K562 (cell line): ENCODE measurements around the gene FOXN1. TPM values are rescaled to one million over a fixed set of nuclear protein-coding genes. Genes with fewer than 3 reads are reported as not detected.

Experiments used
- ATAC-seq: fragments of 200-7000 bp; cut with Tn5 transposase; 3 replicates; pipeline ENCODE4 v1.9.1; 2020; ENCODE audit warnings: moderate library complexity
- BruUV-seq: library from RNA; stranded (reverse); fragments of 400-500 nt; replicated peaks from 2 replicates; lab custom pipeline; 2021; lab: Mats Ljungman, UMichigan
- CTCF ChIA-PET: fragments of 300-600 bp; formaldehyde crosslinking; extraction: SDS; loops from one replicate; lab custom pipeline; 2021; ENCODE audit warnings: low intra/inter-chr PET ratio; lab: Yijun Ruan, JAX
- POLR2A ChIA-PET: fragments of 300-600, 350-650 bp; sonication (Branson Sonifier 250); formaldehyde crosslinking; extraction: SDS; loops from one replicate; lab custom pipeline; 2021; ENCODE audit warnings: antibody characterized with exemption, inconsistent platforms; lab: Yijun Ruan, JAX
- DNase-seq, 4 experiments: peaks; one replicate each; pipeline versions ENCODE4 v3.0.0 to v3.0.0-alpha.2; 2011 to 2018; ENCODE audit warnings: low spot score in 3 of 4, mixed read lengths in 3 of 4; ENCODE audit errors: extremely low read depth in 1 of 4
- FAIRE-seq: peaks from 2 replicates; lab custom pipeline; 2011; peaks lifted over from hg19 to GRCh38; lab: Jason Lieb, UNC
- H2AFZ ChIP-seq: 2 replicates; pipeline ENCODE4 v1.6.0; 2011; ENCODE audit warnings: low read depth, low read length, control low read depth, inconsistent platforms
- H3K27ac ChIP-seq: fragments of 200-600 bp; 3 replicates; pipeline ENCODE4 v1.8.0; 2011; ENCODE audit warnings: low read depth, mild to moderate bottlenecking, control low read depth, inconsistent platforms, low read length, moderate library complexity, mixed read lengths; ENCODE audit errors: extremely low read depth
- H3K27me3 ChIP-seq, 2 experiments: fragments of 300-600 bp in 1 of 2; 2 replicates in 1 of 2; 3 replicates in 1 of 2; pipeline versions ENCODE4 v1.6.0 to v1.8.0; 2011; ENCODE audit warnings: inconsistent platforms in 2 of 2, low read length in 2 of 2, mild to moderate bottlenecking in 1 of 2, mixed read lengths in 1 of 2, moderate library complexity in 1 of 2; ENCODE audit not compliant: control insufficient read depth in 2 of 2, insufficient read depth in 2 of 2
- H3K36me3 ChIP-seq: fragments of 300-600 bp; 3 replicates; pipeline ENCODE4 v1.8.0; 2011; ENCODE audit warnings: mild to moderate bottlenecking, low read length, inconsistent platforms; ENCODE audit not compliant: control insufficient read depth, insufficient read depth
- H3K4me1 ChIP-seq, 2 experiments: fragments of 200-600 bp in 1 of 2; replicated peaks in 1 of 2; 2 replicates in 1 of 2; 3 replicates in 1 of 2; pipeline versions ENCODE4 v1.5.1 to v1.8.0; 2011; ENCODE audit warnings: inconsistent platforms in 2 of 2, low read length in 2 of 2, mild to moderate bottlenecking in 1 of 2, mixed read lengths in 1 of 2, moderate library complexity in 1 of 2; ENCODE audit not compliant: control insufficient read depth in 2 of 2, insufficient read depth in 2 of 2
- H3K4me2 ChIP-seq: 2 replicates; pipeline ENCODE4 v1.6.1; 2011; ENCODE audit warnings: low read length, control low read depth, inconsistent platforms, mixed read lengths; ENCODE audit not compliant: insufficient read depth
- H3K4me3 ChIP-seq: fragments of 200-600 bp; sonication (generic), shearing (Covaris generic); 2 replicates; pipeline ENCODE4 v1.5.1; 2016; ENCODE audit warnings: control low read depth, inconsistent platforms
- H3K79me2 ChIP-seq: fragments of 200-600 bp; 3 replicates; pipeline ENCODE4 v1.8.0; 2011; ENCODE audit warnings: low read length, inconsistent platforms; ENCODE audit not compliant: control insufficient read depth, insufficient read depth
- H3K9ac ChIP-seq, 2 experiments: 2 replicates each; pipeline versions ENCODE4 v1.6.0 to v1.6.1; 2011; ENCODE audit warnings: low read depth in 2 of 2, low read length in 2 of 2, control low read depth in 1 of 2, inconsistent platforms in 1 of 2, mild to moderate bottlenecking in 1 of 2, mixed read lengths in 1 of 2; ENCODE audit not compliant: insufficient read depth in 1 of 2
- H3K9me1 ChIP-seq: one replicate; pipeline ENCODE4 v1.6.0; 2011; ENCODE audit warnings: inconsistent platforms, mild to moderate bottlenecking, low read length, moderate library complexity; ENCODE audit not compliant: control insufficient read depth, insufficient read depth
- H3K9me3 ChIP-seq: replicated peaks from 2 replicates; pipeline ENCODE4 v1.5.1; 2011; ENCODE audit warnings: low read depth, low read length, inconsistent platforms; ENCODE audit not compliant: control insufficient read depth, insufficient read depth
- H4K20me1 ChIP-seq: replicated peaks from 2 replicates; pipeline ENCODE4 v1.6.1; 2011; ENCODE audit warnings: low read length, inconsistent platforms, mixed read lengths; ENCODE audit not compliant: control insufficient read depth, insufficient read depth
- THRAP3 ChIP-seq: fragments of 450-650 bp; IDR thresholded peaks from 2 replicates; pipeline ENCODE4 v1.6.1; 2016; ENCODE audit warnings: mild to moderate bottlenecking, inconsistent platforms, borderline replicate concordance
- ZKSCAN1 ChIP-seq: fragments of 150-350 bp; IDR thresholded peaks from 2 replicates; pipeline ENCODE4 v1.6.1; 2016; ENCODE audit warnings: low read depth, low read length
- ZNF133 ChIP-seq: fragments of 250-450 bp; sonication (Bioruptor Pico); IDR thresholded peaks from 2 replicates; pipeline ENCODE4 v1.4.0; 2020; ENCODE audit warnings: mild to moderate bottlenecking
- WGBS: fragments of 100-300 bp; shearing (Covaris generic); methylation state at CpG from one replicate; pipeline ENCODE4 v1.1.6; 2016; ENCODE audit warnings: low coverage, mixed read lengths; ENCODE audit not compliant: insufficient coverage; ENCODE audit errors: missing lambda C conversion rate; 5-methylcytosine and 5-hydroxymethylcytosine counted together
- in situ Hi-C: fragments of 300-500 bp; cut with MboI; formaldehyde crosslinking; loops from 4 replicates; pipeline ENCODE4 v1.15.0; 2018; ENCODE audit warnings: inconsistent platforms, mixed read lengths
- intact Hi-C: fragments of 100-400 bp; cut with micrococcal nuclease; formaldehyde crosslinking; loops from 2 replicates; pipeline ENCODE4 v1.14.2; 2022
- polyA plus RNA-seq, 8 experiments: library from polyadenylated mRNA; depleted of rRNA in 4 of 8; stranded (reverse) in 5 of 8; unstranded in 3 of 8; fragments of >200 nt; fragmentation: Nextera tagmentation in 2 of 8; fragmentation: Illumina TruSeq in 1 of 8; extraction: Ambion mirVana in 2 of 8; extraction: Trizol in 1 of 8; gene quantifications; 2 replicates each; pipeline versions ENCODE4 v1.2.1 to v1.2.3, GENCODE V29; 2011 to 2014; ENCODE audit warnings: inconsistent platforms in 1 of 8, missing spikeins in 1 of 8
- total RNA-seq, 7 experiments: library from RNA; depleted of rRNA in 6 of 7; stranded (reverse); fragments of >200 nt in 6 of 7; fragmentation: Illumina TruSeq in 2 of 7; extraction: Trizol in 2 of 7; gene quantifications; 2 replicates each; pipeline versions ENCODE4 v1.2.1 to v1.2.3, GENCODE V29; 2011 to 2021; ENCODE audit warnings: low replicate concordance in 1 of 7
- TF ChIP-seq, protein P1 (sequence below): fragments of 150-350 bp; conservative IDR thresholded peaks from 2 replicates; pipeline ENCODE4 v1.6.1; 2014; ENCODE audit warnings: low read length

FOXN1 gene
- total and polyA plus RNA-seq, 9 of the 15 experiments (the other 6 are each of a cell fraction or from before 2014, with no cell fraction given): not detected

DNA sequence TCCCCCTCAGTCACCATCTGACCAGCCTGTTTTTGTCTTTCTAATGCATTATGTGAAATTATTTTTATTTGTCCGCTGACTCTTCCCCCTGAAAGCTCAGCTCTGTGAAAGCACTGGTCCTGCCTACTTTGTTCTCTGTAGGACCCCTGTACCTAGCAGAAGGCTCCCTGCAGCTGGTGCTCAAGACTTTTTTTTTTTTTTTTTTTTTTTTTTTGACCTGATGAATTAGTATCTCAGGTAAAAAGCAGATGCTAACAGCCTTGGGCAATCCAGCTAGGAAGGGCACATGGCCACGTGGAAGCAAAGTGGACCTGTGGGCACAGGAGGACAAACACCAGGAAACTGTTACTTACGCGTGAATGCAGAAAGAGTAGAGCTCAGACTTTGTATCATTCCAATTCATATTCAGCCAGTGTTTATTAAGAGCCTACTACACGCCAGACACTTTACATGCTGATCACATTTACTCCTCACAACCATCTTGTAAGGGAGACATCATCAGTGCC is 46.9 kb downstream of the FOXN1 start:
- no peaks in the 10 kb centered on the region for H3K9me3 ChIP-seq
- ChIA-PET POLR2A (interaction anchor here (0.6 to 1.6 kb wide), 7 partner anchors 9 to 1169 kb away, joined by 3 to 6 read pairs (median 3); partner anchors contain the start of gene PIGS), CTCF (interaction anchor here (0.6 kb wide), 1 partner anchor 184 kb away, joined by 5 read pairs; no protein-coding TSS in a partner anchor)
- intact Hi-C loops: no loop called here
- H2AFZ ChIP-seq: no peak overlapping the region
- ATAC-seq: no peak; the same call in 2 of the 3 replicates
- H3K9ac ChIP-seq: no peak overlapping the region
- H3K36me3 ChIP-seq: peaks cover 52% of the 10 kb centered on the region
- peak; percentile 57 for FAIRE-seq
- 87% methylated on average over 5 of the region's 5 CpGs for WGBS
- H3K79me2 ChIP-seq: peaks cover 3% of the 10 kb centered on the region; the same call in 2 of the 3 replicates
- no peak for TF ChIP-seq ZNF133 (CRISPR knock-in tag)
- 0 out of 2 replicates have a peak, but pooled peaks have one; percentile 43 for TF ChIP-seq THRAP3
- TF ChIP-seq, protein P1, sequence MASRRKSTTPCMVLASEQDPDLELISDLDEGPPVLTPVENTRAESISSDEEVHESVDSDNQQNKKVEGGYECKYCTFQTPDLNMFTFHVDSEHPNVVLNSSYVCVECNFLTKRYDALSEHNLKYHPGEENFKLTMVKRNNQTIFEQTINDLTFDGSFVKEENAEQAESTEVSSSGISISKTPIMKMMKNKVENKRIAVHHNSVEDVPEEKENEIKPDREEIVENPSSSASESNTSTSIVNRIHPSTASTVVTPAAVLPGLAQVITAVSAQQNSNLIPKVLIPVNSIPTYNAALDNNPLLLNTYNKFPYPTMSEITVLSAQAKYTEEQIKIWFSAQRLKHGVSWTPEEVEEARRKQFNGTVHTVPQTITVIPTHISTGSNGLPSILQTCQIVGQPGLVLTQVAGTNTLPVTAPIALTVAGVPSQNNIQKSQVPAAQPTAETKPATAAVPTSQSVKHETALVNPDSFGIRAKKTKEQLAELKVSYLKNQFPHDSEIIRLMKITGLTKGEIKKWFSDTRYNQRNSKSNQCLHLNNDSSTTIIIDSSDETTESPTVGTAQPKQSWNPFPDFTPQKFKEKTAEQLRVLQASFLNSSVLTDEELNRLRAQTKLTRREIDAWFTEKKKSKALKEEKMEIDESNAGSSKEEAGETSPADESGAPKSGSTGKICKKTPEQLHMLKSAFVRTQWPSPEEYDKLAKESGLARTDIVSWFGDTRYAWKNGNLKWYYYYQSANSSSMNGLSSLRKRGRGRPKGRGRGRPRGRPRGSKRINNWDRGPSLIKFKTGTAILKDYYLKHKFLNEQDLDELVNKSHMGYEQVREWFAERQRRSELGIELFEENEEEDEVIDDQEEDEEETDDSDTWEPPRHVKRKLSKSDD: no peak
- 0 out of 2 replicates have a peak, but pooled peaks have one; percentile 14 for TF ChIP-seq ZKSCAN1
- H3K9me1 ChIP-seq: no peaks in the 10 kb centered on the region
- H3K27ac ChIP-seq: peak overlapping the region; percentile 45; the same call in 1 of the 3 replicates
- BruUV-seq: no TSS peak
- no peaks in the 10 kb centered on the region for H3K27me3 ChIP-seq
- H3K4me2 ChIP-seq: peak overlapping the region; percentile 75
- H4K20me1 ChIP-seq: peaks cover 4% of the 10 kb centered on the region
- H3K4me1 ChIP-seq: peaks cover 13 to 23% of the 10 kb centered on the region in 2 experiments; a peak in 4 of 5 replicates
- no peak overlapping the region for H3K4me3 ChIP-seq
- in situ Hi-C loops: no loop called here
- no peak for DNase-seq
